Measurements from ENCODE around the gene COL19A1.

Gene COL19A1

DNA sequence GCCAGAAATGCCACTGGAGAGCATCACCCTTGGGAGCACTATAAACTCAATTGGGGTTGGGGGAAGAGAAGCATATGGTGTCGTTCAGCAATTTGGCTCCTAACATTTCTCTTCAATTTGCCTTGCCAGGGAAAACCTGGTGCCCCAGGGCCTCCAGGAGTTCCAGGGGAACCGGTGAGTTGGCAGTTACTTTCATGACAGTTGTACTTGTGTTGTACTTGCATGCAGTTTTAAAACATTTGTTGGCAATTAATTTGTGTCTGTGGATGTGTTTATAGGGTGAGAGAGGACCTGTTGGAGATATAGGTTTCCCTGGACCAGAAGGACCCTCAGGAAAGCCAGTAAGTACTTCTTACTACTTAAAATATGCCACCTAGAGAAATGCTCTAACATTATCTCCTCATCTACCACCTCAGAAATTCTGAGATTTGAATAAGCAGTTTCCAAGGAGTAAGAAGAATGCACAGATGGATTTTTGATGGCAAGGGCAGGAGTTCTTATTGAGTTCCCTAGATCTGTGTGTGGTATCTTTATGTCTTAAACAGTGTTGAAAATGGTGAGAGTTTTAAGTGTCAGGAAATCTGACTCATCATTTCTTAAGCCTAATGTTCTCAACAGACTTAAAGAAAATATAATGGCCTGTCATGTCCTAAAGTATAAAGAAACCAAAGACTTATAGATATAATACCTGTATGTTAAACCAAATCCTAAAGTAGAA, 314.0 kb downstream of the COL19A1 start:
- DNase-seq, result no peak

- DNase-seq, result no peak
Observed at GRCh38 chr6:70180901-70181599, 314.7 kb downstream of the COL19A1 start.

- no peak for DNase-seq
Observed at GRCh38 chr6:70183538-70183937, 317.2 kb downstream of the COL19A1 start.

DNA sequence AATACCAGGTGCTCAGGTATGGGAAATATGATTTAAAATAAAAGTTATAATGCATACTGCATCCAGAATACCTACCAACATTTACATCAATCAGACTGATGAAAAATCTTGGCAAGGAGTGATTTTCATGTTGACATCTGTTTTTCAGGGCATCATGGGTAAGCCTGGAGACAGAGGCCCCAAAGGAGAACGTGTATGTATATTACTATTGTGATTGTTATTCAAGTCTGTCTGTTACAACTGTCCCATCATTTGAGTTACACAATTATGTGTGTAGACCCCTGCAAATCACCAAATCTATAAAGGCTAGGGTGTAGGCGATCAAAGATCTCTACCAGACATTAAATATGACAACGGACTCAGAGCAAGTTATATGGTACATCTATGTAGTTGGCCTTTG, 318.4 kb downstream of the COL19A1 start:
- no peak for DNase-seq

- no peak for DNase-seq
Observed at GRCh38 chr6:70186461-70186860, 320.1 kb downstream of the COL19A1 start.

DNA sequence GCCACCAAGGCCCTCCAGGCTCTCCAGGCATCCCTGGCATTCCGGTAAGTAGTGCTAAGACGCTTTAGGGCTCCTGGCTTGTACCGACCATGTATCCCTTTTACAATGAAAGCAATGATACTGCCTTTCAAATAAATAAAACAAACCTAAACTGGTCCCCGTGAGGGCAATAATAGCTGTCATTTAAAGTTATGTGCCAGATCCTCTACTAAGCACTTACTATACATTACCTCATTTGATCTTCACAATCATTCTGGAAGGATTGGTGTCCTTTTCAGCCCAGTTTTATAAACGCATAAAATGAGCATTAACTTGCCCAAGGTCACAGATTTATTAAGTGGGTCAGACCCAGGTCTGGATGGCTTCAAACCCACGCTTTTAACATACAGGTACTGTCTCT, 321.8 kb downstream of the COL19A1 start:
- no peak for DNase-seq

GRCh38 chr6:70194421-70194820, 328.1 kb downstream of the COL19A1 start:
- DNase-seq, result no peak

DNA sequence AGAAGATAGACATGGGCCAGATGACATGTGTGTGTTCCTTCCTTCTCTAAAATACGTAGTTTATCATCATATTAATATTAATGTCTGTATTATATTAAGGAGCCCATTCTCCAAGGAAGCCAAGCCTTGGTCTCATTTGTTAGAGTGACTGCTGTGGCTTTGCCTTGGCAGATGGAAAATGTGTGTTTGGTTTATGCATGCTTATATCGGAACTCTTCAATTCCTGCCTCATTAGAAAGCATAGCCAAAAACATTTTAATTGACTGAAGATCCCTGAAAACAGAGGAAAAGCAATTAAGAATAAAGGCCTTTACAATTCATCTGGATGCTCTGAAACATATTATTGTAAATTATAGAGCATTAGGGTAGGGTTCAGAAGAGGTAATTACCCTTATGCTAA, 330.2 kb downstream of the COL19A1 start:
- DNase-seq, result no peak

DNA sequence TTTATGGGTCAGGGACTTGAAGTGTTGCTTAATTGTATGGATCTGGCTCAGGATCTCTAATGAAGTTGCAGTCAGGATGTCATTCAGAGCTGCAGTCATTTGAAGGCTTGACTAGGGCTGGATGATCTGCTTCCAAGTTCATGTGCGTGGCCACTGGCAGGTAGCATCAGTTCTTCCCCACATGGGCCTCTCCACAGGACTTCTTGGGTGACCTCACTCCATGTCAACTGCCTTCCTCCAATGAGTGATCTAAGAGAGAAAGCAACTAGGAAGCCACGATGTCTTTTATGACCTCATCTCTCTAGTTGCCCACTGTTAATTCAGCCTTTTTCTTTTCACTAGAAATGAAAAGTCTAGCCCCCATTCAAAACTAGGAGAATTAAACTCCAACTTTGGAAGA, 332.4 kb downstream of the COL19A1 start:
- DNase-seq, result no peak

- DNase-seq, result no peak
Observed at GRCh38 chr6:70208235-70208790, 342.0 kb downstream of the COL19A1 start.

- no peak for DNase-seq
Observed at GRCh38 chr6:70210462-70210861, 344.1 kb downstream of the COL19A1 start.

DNA sequence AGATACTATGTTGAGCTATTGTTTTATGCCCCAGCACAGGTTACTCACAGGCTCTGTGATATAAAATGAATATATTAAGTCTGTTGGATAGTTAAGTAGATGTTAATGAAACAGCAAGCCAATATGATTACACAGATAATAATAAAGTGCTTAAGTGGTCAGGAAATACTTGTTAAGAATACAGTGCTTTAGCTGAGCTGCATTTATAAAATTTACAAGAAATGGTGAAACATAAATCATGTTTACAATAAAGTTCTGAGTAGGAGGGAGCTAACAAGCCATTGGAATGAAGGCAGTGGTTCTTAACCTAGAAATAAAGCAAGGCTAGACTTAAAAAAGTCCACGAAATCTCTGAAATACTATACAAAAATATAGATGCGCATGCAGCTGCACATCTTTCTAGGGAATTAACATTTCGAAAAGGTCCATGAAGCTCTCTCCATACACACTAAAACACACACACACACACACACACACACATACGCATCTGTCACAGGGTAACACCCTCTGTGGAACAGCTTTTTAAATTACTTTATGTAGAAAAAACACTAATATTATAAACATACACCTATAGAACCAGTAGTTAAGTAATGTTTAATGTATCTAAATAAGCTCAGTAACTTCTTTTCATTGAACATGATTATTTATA, 349.2 kb downstream of the COL19A1 start:
- DNase-seq, result no peak

DNA sequence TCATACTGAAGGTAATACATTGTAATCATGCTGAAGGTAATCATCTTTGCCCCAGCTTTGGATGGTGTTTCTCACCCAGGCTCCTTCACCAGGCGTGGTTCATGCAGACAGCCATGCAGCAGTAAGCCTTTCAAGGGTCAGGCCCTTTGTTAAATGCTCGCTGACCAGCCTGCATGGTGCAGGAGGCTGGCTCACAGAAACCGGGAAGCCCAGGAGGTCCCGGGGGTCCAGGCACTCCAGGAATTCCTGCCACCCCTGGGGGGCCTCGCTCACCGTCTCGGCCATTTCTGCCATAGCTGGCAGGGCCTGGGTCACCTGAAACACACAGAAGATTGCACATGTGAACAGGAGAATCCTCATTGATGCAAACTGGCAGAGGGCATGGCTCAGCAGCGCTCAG, 350.4 kb downstream of the COL19A1 start:
- no peak for DNase-seq

DNA sequence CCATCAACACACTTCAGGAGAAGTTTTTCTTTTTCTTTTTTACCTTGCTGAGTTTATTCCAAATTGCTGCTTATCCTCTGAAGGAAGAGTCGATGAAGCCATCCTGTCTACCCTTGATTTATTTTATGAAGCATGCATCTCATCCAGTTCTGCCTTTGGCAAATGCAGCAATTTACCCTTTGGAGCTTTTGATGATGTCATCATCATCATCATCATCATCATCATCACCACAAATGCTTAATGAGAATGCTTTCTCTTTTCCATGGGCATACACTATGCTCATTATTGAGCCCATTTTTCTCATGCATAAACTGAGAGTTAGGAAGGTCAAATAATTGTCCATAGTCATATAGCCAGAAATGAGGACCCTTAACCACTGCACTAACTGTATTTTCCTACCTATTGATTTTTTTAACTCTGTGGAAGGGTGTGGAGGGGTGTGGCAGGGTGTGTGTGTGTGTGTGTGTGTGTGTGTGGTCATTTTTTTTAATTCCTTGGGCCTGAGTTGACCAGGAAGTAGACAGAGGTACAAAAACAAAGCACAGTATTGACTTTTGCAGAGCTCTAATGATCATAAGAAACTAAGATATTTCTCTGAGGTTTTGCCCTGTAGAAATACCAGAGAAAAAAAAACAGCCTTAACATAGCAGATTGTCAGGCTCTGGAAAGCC, 353.7 kb downstream of the COL19A1 start:
- no peak for DNase-seq

GRCh38 chr6:70221025-70221714, 354.8 kb downstream of the COL19A1 start:
- no peak for DNase-seq

- no peak for DNase-seq
Observed at GRCh38 chr6:70221715-70222438, 355.5 kb downstream of the COL19A1 start.

DNA sequence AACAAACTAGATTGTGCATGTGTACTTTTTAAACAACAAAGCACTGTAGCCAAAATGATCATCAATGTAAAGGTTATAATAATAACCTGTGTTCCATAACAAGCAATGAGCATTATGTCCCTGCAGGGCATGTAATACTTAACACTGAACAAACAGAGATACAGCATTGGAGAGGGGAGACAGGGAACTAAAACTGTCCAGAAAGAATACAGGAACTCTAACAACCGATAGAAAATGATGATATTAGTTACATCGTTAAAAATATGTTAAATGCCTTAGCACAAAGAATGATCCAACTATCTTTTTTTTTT, 356.0 kb downstream of the COL19A1 start:
- DNase-seq, result no peak

DNA sequence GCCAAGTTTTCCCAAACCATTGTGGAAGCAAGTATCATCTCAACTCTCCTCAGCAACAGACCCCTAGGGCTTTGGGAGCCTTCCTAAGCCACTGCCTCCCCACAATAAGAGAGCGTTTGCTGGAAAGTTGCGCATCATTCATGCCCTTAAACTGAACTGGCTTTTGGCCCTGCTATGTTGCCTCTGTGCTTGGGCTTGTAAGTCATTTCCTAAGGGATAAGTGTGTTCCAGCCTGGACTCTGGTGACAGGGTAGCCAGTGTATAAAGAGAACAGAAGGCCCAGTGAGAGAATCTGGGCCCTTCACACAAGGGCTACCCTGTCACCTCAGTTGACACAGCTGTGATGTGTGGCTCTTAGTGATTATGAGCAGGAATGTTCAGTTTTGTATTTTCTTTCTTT, 358.7 kb downstream of the COL19A1 start:
- DNase-seq, result no peak

DNA sequence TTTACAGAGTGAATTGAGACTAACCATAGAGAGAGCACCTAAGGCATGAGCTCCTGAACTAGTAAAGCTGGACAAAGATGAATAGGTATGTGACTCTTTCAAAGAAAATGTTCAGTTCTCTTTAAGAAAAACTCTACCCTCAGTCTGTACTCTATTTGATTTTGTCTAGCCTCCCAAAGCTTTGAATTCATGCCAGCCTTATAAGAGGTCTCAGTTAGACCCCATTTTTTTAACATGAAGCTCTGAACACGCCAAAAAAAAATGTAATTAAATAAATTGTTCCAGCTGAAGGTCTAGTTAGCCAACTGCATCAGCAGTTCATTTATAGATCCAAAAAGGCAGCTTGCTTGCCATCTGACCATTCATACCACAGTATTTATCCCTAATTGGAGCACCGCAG, 365.0 kb downstream of the COL19A1 start:
- DNase-seq, result no peak

DNA sequence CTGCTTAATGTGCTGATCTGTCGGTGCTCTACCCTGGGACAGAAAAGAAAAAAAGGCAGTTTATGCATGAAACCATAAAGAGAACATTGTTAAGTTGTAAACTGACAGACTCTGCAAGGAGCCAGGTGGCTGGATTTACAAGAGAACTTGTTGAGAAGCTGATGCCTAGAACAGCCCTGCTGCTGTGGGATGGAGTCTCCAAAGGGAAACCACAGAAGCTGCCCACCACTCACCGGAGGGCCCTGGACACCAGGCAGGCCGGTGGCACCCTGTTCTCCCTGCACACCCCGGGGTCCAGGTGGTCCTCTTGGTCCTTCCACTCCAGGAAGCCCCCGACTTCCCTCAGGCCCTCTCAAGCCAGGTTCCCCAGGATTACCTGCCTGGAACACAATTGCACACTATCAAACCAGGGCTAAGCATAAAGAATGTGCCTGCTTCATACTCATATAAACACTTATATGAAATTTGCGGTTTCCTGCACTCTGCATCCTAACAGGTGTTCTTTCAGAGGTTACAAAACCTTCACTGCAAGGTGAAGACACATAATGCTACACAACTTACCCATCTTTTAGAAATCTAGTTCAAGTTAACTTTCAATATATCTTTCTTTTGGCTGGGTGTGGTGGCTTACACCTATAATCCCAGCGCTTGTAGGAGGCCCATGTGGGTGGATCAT, 368.3 kb downstream of the COL19A1 start:
- DNase-seq, result no peak

- no peak for DNase-seq
Observed at GRCh38 chr6:70236343-70236742, 370.0 kb downstream of the COL19A1 start.

GRCh38 chr6:70241031-70241430, 374.7 kb downstream of the COL19A1 start:
- no peak for DNase-seq
